ENCODE results near the gene RBM18. TPM values are rescaled to one million over a fixed set of nuclear protein-coding genes. Genes with fewer than 3 reads are reported as not detected.

Gene RBM18
- total and polyA plus RNA-seq, 4 donors, result 7.6 to 16.6 (median 11.6) TPM

GRCh38 chr9:122221183-122221811 lies 43.3 kb downstream of the RBM18 start:
- H3K36me3 ChIP-seq (ENCODE audit: control insufficient read depth in 1 of 2, insufficient read depth in 2 of 2, low read length in 1 of 2), result no peaks in the 10 kb centered on the region
- peaks cover 2% of the 10 kb centered on the region for H3K9me3 ChIP-seq (ENCODE audit: control insufficient read depth, low read length)
- no peaks in the 10 kb centered on the region for H3K27me3 ChIP-seq (ENCODE audit: control insufficient read depth in 1 of 2, insufficient read depth in 2 of 2, low read length in 1 of 2)
- intact Hi-C loops (cut with DNase I), result no loop called here
- no peak overlapping the region for H3K27ac ChIP-seq (ENCODE audit: low read depth in 1 of 2, low read length in 2 of 2)
- 17 to 19% methylated on average over 27 of the region's 27 CpGs for WGBS, 2 donors
- no peaks in the 10 kb centered on the region for H3K4me1 ChIP-seq (ENCODE audit: control insufficient read depth in 1 of 2, insufficient read depth in 2 of 2, low read length in 2 of 2)
- no peak for DNase-seq
- no peak overlapping the region for H3K4me3 ChIP-seq (ENCODE audit: low read length in 2 of 2)
- ATAC-seq (ENCODE audit: low FRiP score), result no peak

DNA sequence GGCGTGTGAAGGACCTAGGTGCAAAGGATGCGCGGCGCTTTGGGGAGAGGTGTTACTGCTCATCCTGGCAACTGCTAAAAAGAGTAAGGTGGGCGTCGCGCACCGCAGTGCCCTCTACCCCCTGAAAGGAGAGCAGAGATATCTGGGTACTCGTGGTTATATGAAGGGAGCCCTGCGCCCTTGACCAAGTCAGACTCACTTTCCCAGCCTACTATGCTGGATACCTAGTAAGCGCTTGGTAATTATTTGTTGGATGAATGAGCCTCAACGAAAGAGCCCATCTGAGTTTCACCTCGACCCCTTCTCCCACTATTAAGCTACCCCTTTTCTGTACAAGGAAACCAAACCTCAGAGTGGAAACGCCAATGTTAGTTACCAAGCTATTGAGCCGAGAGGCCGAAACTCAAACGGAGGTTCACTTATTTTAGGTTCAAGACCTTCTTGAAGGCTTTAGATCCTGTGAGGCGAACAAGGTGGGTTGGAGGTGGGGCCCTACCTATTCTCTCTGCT lies 43.9 kb downstream of the RBM18 start:
- intact Hi-C loops (cut with DNase I), result no loop called here
- no peak overlapping the region for H3K4me3 ChIP-seq (ENCODE audit: low read length in 2 of 2)
- DNase-seq, result no peak

DNA sequence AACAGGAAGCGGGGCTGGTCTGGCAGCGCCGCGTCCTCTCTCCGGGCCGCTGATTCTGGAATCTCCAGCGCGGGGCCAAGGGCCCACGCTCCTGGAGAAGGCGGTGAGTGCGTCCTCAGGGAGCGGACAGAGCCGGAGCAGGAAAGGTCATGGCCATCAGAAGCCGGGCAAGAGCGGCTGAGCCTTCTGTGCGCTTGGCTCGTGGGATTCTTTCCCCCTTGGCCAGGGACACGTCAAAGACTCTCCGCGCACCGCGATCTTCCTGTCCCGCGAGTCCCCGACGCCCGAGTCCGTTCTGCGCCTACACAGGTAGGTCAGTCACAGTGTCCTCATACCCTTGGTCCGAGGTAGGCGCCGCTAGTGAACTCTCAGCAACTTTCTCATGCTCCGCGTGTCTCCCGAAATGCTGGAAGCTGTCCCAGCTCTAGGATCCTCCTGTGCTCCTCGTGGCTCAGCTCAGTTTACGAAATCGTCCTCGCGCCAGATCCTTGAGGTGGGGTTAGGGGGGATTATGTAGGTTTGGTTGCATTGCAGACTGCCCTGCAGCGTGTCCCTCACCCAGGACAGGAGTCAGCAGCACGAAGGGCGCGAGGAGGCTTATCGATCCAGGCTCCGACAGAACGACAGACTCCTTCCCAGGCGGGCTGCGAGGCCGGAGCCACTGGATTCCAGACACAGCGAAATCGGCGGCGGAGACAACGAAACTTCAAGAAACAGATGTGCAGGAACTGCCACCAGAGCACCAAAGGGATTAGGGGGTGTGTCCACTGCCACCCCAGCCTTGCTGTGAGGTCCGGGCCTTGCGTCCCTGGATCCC lies 44.6 kb downstream of the RBM18 start:
- no peak for ATAC-seq (ENCODE audit: low FRiP score)

More for the DNA sequence above, 43.9 kb downstream of the RBM18 start:
- WGBS, 2 donors, result 18 to 24% methylated on average over 18 of the region's 18 CpGs
- H3K27me3 ChIP-seq (ENCODE audit: control insufficient read depth in 1 of 2, insufficient read depth in 2 of 2, low read length in 1 of 2), result no peaks in the 10 kb centered on the region
- H3K27ac ChIP-seq (ENCODE audit: low read depth in 1 of 2, low read length in 2 of 2), result no peak overlapping the region
- H3K36me3 ChIP-seq (ENCODE audit: control insufficient read depth in 1 of 2, insufficient read depth in 2 of 2, low read length in 1 of 2), result no peaks in the 10 kb centered on the region
- no peak for ATAC-seq (ENCODE audit: low FRiP score)
- H3K9me3 ChIP-seq (ENCODE audit: control insufficient read depth, low read length), result peaks cover 2% of the 10 kb centered on the region
- H3K4me1 ChIP-seq (ENCODE audit: control insufficient read depth in 1 of 2, insufficient read depth in 2 of 2, low read length in 2 of 2), result no peaks in the 10 kb centered on the region

GRCh38 chr9:122218935-122219855 lies 45.4 kb downstream of the RBM18 start:
- no peak overlapping the region for H3K27ac ChIP-seq (ENCODE audit: low read depth in 1 of 2, low read length in 2 of 2)
- intact Hi-C loops (cut with DNase I), result no loop called here
- peaks cover 2% of the 10 kb centered on the region for H3K9me3 ChIP-seq (ENCODE audit: control insufficient read depth, low read length)
- WGBS, 2 donors, result 3 to 5% methylated on average over 57 to 59 of the region's 59 CpGs
- H3K4me1 ChIP-seq (ENCODE audit: control insufficient read depth in 1 of 2, insufficient read depth in 2 of 2, low read length in 2 of 2), result no peaks in the 10 kb centered on the region
- DNase-seq (no peak), ATAC-seq (ENCODE audit: low FRiP score) (no peak)
- H3K27me3 ChIP-seq (ENCODE audit: control insufficient read depth in 1 of 2, insufficient read depth in 2 of 2, low read length in 1 of 2), result no peaks in the 10 kb centered on the region
- H3K4me3 ChIP-seq (ENCODE audit: low read length in 2 of 2), result no peak overlapping the region
- no peaks in the 10 kb centered on the region for H3K36me3 ChIP-seq (ENCODE audit: control insufficient read depth in 1 of 2, insufficient read depth in 2 of 2, low read length in 1 of 2)

More for the DNA sequence above, 44.6 kb downstream of the RBM18 start:
- no peak overlapping the region for H3K4me3 ChIP-seq (ENCODE audit: low read length in 2 of 2)
- no peak overlapping the region for H3K27ac ChIP-seq (ENCODE audit: low read depth in 1 of 2, low read length in 2 of 2)
- H3K9me3 ChIP-seq (ENCODE audit: control insufficient read depth, low read length), result peaks cover 2% of the 10 kb centered on the region
- intact Hi-C loops (cut with DNase I), result no loop called here
- 3 to 6% methylated on average over 57 of the region's 57 CpGs for WGBS, 2 donors
- no peaks in the 10 kb centered on the region for H3K4me1 ChIP-seq (ENCODE audit: control insufficient read depth in 1 of 2, insufficient read depth in 2 of 2, low read length in 2 of 2)
- no peaks in the 10 kb centered on the region for H3K27me3 ChIP-seq (ENCODE audit: control insufficient read depth in 1 of 2, insufficient read depth in 2 of 2, low read length in 1 of 2)
- no peaks in the 10 kb centered on the region for H3K36me3 ChIP-seq (ENCODE audit: control insufficient read depth in 1 of 2, insufficient read depth in 2 of 2, low read length in 1 of 2)
- DNase-seq, result no peak

GRCh38 chr9:122218071-122218934 lies 46.3 kb downstream of the RBM18 start:
- intact Hi-C loops (cut with DNase I), result no loop called here
- DNase-seq (no peak), ATAC-seq (ENCODE audit: low FRiP score) (no peak)
- Histone ChIP-seq H3K27ac (ENCODE audit: low read depth in 1 of 2, low read length in 2 of 2) (no peak overlapping the region), H3K27me3 (ENCODE audit: control insufficient read depth in 1 of 2, insufficient read depth in 2 of 2, low read length in 1 of 2) (no peaks in the 10 kb centered on the region), H3K36me3 (ENCODE audit: control insufficient read depth in 1 of 2, insufficient read depth in 2 of 2, low read length in 1 of 2) (no peaks in the 10 kb centered on the region), H3K9me3 (ENCODE audit: control insufficient read depth, low read length) (peaks cover 2% of the 10 kb centered on the region), H3K4me1 (ENCODE audit: control insufficient read depth in 1 of 2, insufficient read depth in 2 of 2, low read length in 2 of 2) (no peaks in the 10 kb centered on the region), H3K4me3 (ENCODE audit: low read length in 2 of 2) (no peak overlapping the region)
- 50 to 55% methylated on average over 11 of the region's 11 CpGs for WGBS, 2 donors

DNA sequence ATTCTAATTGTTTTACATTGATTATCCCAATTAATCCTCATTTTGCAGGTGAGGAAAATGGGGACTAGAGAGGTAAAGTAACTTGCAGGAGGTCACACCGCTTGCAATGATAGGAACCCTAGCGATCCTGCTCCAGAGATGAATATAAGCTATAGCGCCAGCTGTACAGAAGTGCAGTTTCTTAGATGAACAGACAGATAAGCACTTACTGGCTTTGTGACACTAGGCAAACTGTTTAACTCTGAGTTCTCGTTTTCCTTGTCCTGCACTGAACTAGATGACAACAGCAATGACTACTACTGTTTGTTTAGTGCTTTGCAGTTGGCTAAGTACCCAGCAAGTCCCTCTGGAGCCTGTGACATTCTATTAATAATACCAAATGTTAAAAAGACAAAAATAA lies 47.0 kb downstream of the RBM18 start:
- ATAC-seq (ENCODE audit: low FRiP score) (no peak), DNase-seq (no peak)
- Histone ChIP-seq H3K4me1 (ENCODE audit: control insufficient read depth in 1 of 2, insufficient read depth in 2 of 2, low read length in 2 of 2) (no peaks in the 10 kb centered on the region), H3K27me3 (ENCODE audit: control insufficient read depth in 1 of 2, insufficient read depth in 2 of 2, low read length in 1 of 2) (no peaks in the 10 kb centered on the region), H3K36me3 (ENCODE audit: control insufficient read depth in 1 of 2, insufficient read depth in 2 of 2, low read length in 1 of 2) (no peaks in the 10 kb centered on the region), H3K9me3 (ENCODE audit: control insufficient read depth, low read length) (peaks cover 2% of the 10 kb centered on the region), H3K27ac (ENCODE audit: low read depth in 1 of 2, low read length in 2 of 2) (no peak overlapping the region), H3K4me3 (ENCODE audit: low read length in 2 of 2) (no peak overlapping the region)
- intact Hi-C loops (cut with DNase I), result no loop called here
- WGBS, 2 donors, result 57 to 59% methylated on average over 4 of the region's 4 CpGs

- intact Hi-C loops (cut with DNase I), result no loop called here
- ATAC-seq (ENCODE audit: low FRiP score) (no peak), DNase-seq (no peak)
- H3K9me3 ChIP-seq (ENCODE audit: control insufficient read depth, low read length), result peaks cover 2% of the 10 kb centered on the region
- H3K4me3 ChIP-seq (ENCODE audit: low read length in 2 of 2), result no peak overlapping the region
- no peak overlapping the region for H3K27ac ChIP-seq (ENCODE audit: low read depth in 1 of 2, low read length in 2 of 2)
- no peaks in the 10 kb centered on the region for H3K4me1 ChIP-seq (ENCODE audit: control insufficient read depth in 1 of 2, insufficient read depth in 2 of 2, low read length in 2 of 2)
- H3K36me3 ChIP-seq (ENCODE audit: control insufficient read depth in 1 of 2, insufficient read depth in 2 of 2, low read length in 1 of 2), result no peaks in the 10 kb centered on the region
- WGBS, 2 donors, result 33 to 34% methylated on average over 35 of the region's 35 CpGs
- H3K27me3 ChIP-seq (ENCODE audit: control insufficient read depth in 1 of 2, insufficient read depth in 2 of 2, low read length in 1 of 2), result no peaks in the 10 kb centered on the region
These were observed 47.7 kb downstream of the RBM18 start for GRCh38 chr9:122216798-122217418.

Measured in aorta (tissue), 5 donors.